Loucy (cell line): ENCODE results near the gene CLSTN1.
A peak's percentile ranks its signal among the peaks of the same experiment; 100 is the strongest.

Experiments used
- H2AFZ ChIP-seq: fragments of 200-600 bp; sonication (generic); 2 replicates; pipeline ENCODE4 v1.6.0; 2016; ENCODE audit warnings: antibody characterized with exemption, mild to moderate bottlenecking, low read length, moderate library complexity
- H3F3A ChIP-seq: fragments of 200-600 bp; 2 replicates; pipeline ENCODE4 v1.6.0; 2016; ENCODE audit warnings: antibody characterized with exemption, low read depth, mild to moderate bottlenecking
- H3K27me3 ChIP-seq: fragments of 200-600 bp; sonication (generic); 2 replicates; pipeline ENCODE4 v1.6.1; 2014; ENCODE audit warnings: low read length, mild to moderate bottlenecking; ENCODE audit not compliant: insufficient read depth, poor library complexity, severe bottlenecking
- H3K36me3 ChIP-seq: fragments of 200-600 bp; sonication (generic); 2 replicates; pipeline ENCODE4 v1.6.1; 2016; ENCODE audit warnings: low read length; ENCODE audit not compliant: insufficient read depth
- H3K4me1 ChIP-seq: fragments of 200-600 bp; sonication (generic); 2 replicates; pipeline ENCODE4 v1.5.1; 2014; ENCODE audit warnings: low read length, mild to moderate bottlenecking; ENCODE audit not compliant: insufficient read depth, poor library complexity, severe bottlenecking
- H3K4me2 ChIP-seq: fragments of 200-600 bp; sonication (generic); 2 replicates; pipeline ENCODE4 v1.6.0; 2014; ENCODE audit warnings: antibody characterized with exemption, low read length, low read depth, mild to moderate bottlenecking; ENCODE audit not compliant: poor library complexity, severe bottlenecking
- H3K4me3 ChIP-seq: fragments of 200-600 bp; sonication (generic); 2 replicates; pipeline ENCODE4 v1.5.1; 2014; ENCODE audit warnings: low read length, mild to moderate bottlenecking, mixed read lengths; ENCODE audit not compliant: poor library complexity, severe bottlenecking
- H3K79me2 ChIP-seq: fragments of 200-600 bp; sonication (generic); 2 replicates; pipeline ENCODE4 v1.6.1; 2014; ENCODE audit warnings: low read length; ENCODE audit not compliant: insufficient read depth
- H3K9ac ChIP-seq: fragments of 200-600 bp; sonication (generic); 2 replicates; pipeline ENCODE4 v1.6.0; 2014; ENCODE audit warnings: mild to moderate bottlenecking, low read depth, low read length, moderate library complexity; ENCODE audit not compliant: poor library complexity, severe bottlenecking
- H3K9me2 ChIP-seq: fragments of 200-600 bp; sonication (generic); replicated peaks from 2 replicates; pipeline ENCODE4 v1.6.1; 2016; ENCODE audit warnings: low read depth, low read length, mixed read lengths
- H3K9me3 ChIP-seq: fragments of 200-600 bp; sonication (generic); 2 replicates; pipeline ENCODE4 v1.6.1; 2014; ENCODE audit warnings: mild to moderate bottlenecking, antibody characterized with exemption, low read length, low read depth; ENCODE audit not compliant: insufficient read depth
- H4K20me1 ChIP-seq: fragments of 200-600 bp; sonication (generic); 2 replicates; pipeline ENCODE4 v1.6.0; 2014; ENCODE audit warnings: antibody characterized with exemption, low read length, mild to moderate bottlenecking; ENCODE audit not compliant: insufficient read depth, poor library complexity, severe bottlenecking
- CTCF ChIP-seq: fragments of 200-600 bp; sonication (generic); conservative IDR thresholded peaks from 2 replicates; pipeline ENCODE4 v1.5.1; 2014; ENCODE audit warnings: mild to moderate bottlenecking, antibody characterized with exemption, low read length
- EZH2phosphoT487 ChIP-seq: fragments of 200-600 bp; IDR thresholded peaks from 2 replicates; pipeline ENCODE4 v1.6.1; 2018; ENCODE audit warnings: antibody characterized with exemption, mild to moderate bottlenecking, moderate library complexity, borderline replicate concordance

Gene CLSTN1

GRCh38 chr1:9787702-9788101 lies 36.1 kb downstream of the CLSTN1 start:
- H2AFZ ChIP-seq: no peak overlapping the region
- peaks cover 83% of the 10 kb centered on the region for H3K79me2 ChIP-seq
- no peak for TF ChIP-seq EZH2phosphoT487
- no peak for TF ChIP-seq CTCF
- H3K4me2 ChIP-seq: peak overlapping the region; percentile 11
- no peaks in the 10 kb centered on the region for H3K9me2 ChIP-seq
- H3K36me3 ChIP-seq: no peaks in the 10 kb centered on the region
- peaks cover 12% of the 10 kb centered on the region for H4K20me1 ChIP-seq
- H3K4me1 ChIP-seq: peaks cover 9% of the 10 kb centered on the region
- no peaks in the 10 kb centered on the region for H3F3A ChIP-seq
- no peaks in the 10 kb centered on the region for H3K9me3 ChIP-seq
- H3K27me3 ChIP-seq: no peaks in the 10 kb centered on the region
- no peak overlapping the region for H3K9ac ChIP-seq
- H3K4me3 ChIP-seq: no peak overlapping the region

DNA sequence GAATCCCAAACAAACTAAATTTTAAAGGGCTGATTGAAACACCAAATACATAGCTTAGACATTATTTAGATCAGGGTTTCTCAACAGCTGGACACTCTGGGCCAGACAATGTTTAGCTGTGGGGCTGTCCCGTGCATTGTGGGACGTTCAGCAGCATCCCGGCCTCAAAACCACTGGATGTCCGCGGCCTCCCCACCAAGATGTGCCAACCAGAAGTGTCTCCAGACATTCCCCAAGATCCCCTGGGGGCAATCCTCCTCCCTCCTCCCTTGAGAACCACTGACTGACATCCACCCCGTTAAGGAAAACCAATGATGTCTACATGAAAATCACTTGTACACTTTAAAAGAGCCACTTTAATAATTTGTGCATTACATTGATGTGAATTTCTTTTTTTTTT lies 38.4 kb downstream of the CLSTN1 start:
- Histone ChIP-seq H3K27me3 (no peaks in the 10 kb centered on the region), H3K4me2 (no peak overlapping the region), H3K9me2 (no peaks in the 10 kb centered on the region), H3K4me1 (peaks cover 9% of the 10 kb centered on the region), H3F3A (no peaks in the 10 kb centered on the region), H3K4me3 (no peak overlapping the region), H4K20me1 (peaks cover 16% of the 10 kb centered on the region), H2AFZ (no peak overlapping the region), H3K79me2 (peaks cover 81% of the 10 kb centered on the region), H3K36me3 (no peaks in the 10 kb centered on the region), H3K9ac (no peak overlapping the region), H3K9me3 (no peaks in the 10 kb centered on the region)
- TF ChIP-seq CTCF (no peak), EZH2phosphoT487 (no peak)

GRCh38 chr1:9784508-9785133 lies 39.1 kb downstream of the CLSTN1 start:
- peaks cover 9% of the 10 kb centered on the region for H3K4me1 ChIP-seq
- no peak overlapping the region for H3K9ac ChIP-seq
- no peaks in the 10 kb centered on the region for H3F3A ChIP-seq
- H3K27me3 ChIP-seq: no peaks in the 10 kb centered on the region
- H3K79me2 ChIP-seq: peaks cover 80% of the 10 kb centered on the region
- no peaks in the 10 kb centered on the region for H3K9me3 ChIP-seq
- no peaks in the 10 kb centered on the region for H3K9me2 ChIP-seq
- H4K20me1 ChIP-seq: peaks cover 16% of the 10 kb centered on the region
- H3K36me3 ChIP-seq: no peaks in the 10 kb centered on the region
- no peak overlapping the region for H3K4me2 ChIP-seq
- H2AFZ ChIP-seq: no peak overlapping the region
- TF ChIP-seq CTCF: peak; percentile 95
- no peak for TF ChIP-seq EZH2phosphoT487
- no peak overlapping the region for H3K4me3 ChIP-seq
